Transverse colon (tissue), 4 donors: Measurements from ENCODE around the gene MYO7A. TPM values are rescaled to one million over a fixed set of nuclear protein-coding genes. Genes with fewer than 3 reads are reported as not detected.
A peak's percentile ranks its signal among the peaks of the same experiment; 100 is the strongest.

ENCODE experiments used
- DNase-seq: peaks from one replicate; pipeline ENCODE4 v3.0.0-alpha.2; 2019
- H3K27ac ChIP-seq, 4 donors: fragments of 200-600 bp; sonication (generic); 2 replicates each; pipeline ENCODE4 v1.5.1; 2016 to 2018; ENCODE audit warnings: inconsistent platforms in 4 of 4
- H3K27me3 ChIP-seq: fragments of 200-600 bp; sonication (generic); 2 replicates; pipeline ENCODE4 v1.5.1; 2017; ENCODE audit warnings: inconsistent platforms
- H3K36me3 ChIP-seq, 4 donors: fragments of 200-600 bp; sonication (generic); 2 replicates each; pipeline ENCODE4 v1.5.1; 2017 to 2019; ENCODE audit warnings: inconsistent platforms in 4 of 4
- H3K4me1 ChIP-seq, 4 donors: fragments of 200-600 bp; sonication (generic); 2 replicates each; pipeline ENCODE4 v1.5.1; 2017 to 2020; ENCODE audit warnings: inconsistent platforms in 4 of 4
- H3K4me3 ChIP-seq, 4 donors: fragments of 200-600 bp; sonication (generic); 1 replicate in 1 of 4; 2 replicates in 3 of 4; pipeline versions ENCODE4 v1.5.1 to v1.6.1; 2017 to 2019; ENCODE audit warnings: inconsistent platforms in 4 of 4
- H3K9me3 ChIP-seq, 2 donors: fragments of 200-600 bp; sonication (generic); 2 replicates each; pipeline ENCODE4 v1.5.1; 2017 to 2019; ENCODE audit warnings: inconsistent platforms in 2 of 2
- EP300 ChIP-seq: sonication (generic); formaldehyde crosslinking; IDR thresholded peaks from one replicate; pipeline ENCODE4 v1.6.1; 2017; ENCODE audit warnings: antibody characterized with exemption, low read depth
- POLR2A ChIP-seq: fragments of 450-650 bp; IDR thresholded peaks from one replicate; pipeline ENCODE4 v1.6.1; 2016; ENCODE audit warnings: antibody characterized with exemption, mild to moderate bottlenecking, moderate library complexity
- POLR2AphosphoS5 ChIP-seq, 3 donors: sonication (generic); formaldehyde crosslinking; IDR thresholded peaks; one replicate each; pipeline ENCODE4 v1.6.1; 2016; ENCODE audit warnings: antibody characterized with exemption in 3 of 3
- WGBS, 2 donors: methylation state at CpG; one replicate each; pipeline ENCODE4 v1.1.5; 2018; ENCODE audit warnings: low coverage in 1 of 2; 5-methylcytosine and 5-hydroxymethylcytosine counted together
- in situ Hi-C, 4 donors: fragments of 200-750 bp; cut with MboI; loops; one replicate each; pipeline versions ENCODE4 v1.15.0 to v1.15.1; 2017; ENCODE audit warnings: low sequenced_read_pairs in 3 of 4, low pct_ligation_motif_present in 1 of 4, low pct_unique_long_range_greater_than_20kb in 1 of 4
- intact Hi-C: fragments of 100-400 bp; cut with DNase I; formaldehyde crosslinking; loops from one replicate; pipeline ENCODE4 v1.15.1; 2023; ENCODE audit warnings: low total_unique reads
- total RNA-seq, 4 donors: library from RNA; depleted of rRNA; stranded (reverse); fragments of >200 nt; gene quantifications; one replicate each; pipeline ENCODE4 v1.1.0, GENCODE V29; 2016
- TF ChIP-seq, protein P1 (sequence below), 5 experiments: fragments of 200-600 bp in 3 of 5; fragments of 450-650 bp in 2 of 5; sonication (generic) in 3 of 5; IDR thresholded peaks; 1 replicate in 2 of 5; 2 replicates in 3 of 5; pipeline ENCODE4 v1.5.1; 2016 to 2017; ENCODE audit warnings: antibody characterized with exemption in 5 of 5, inconsistent platforms in 3 of 5, mild to moderate bottlenecking in 2 of 5, moderate library complexity in 1 of 5

Gene MYO7A
- total RNA-seq, 4 donors from 2014 or later, result 4.6 to 11.2 (median 5.5) TPM

DNA sequence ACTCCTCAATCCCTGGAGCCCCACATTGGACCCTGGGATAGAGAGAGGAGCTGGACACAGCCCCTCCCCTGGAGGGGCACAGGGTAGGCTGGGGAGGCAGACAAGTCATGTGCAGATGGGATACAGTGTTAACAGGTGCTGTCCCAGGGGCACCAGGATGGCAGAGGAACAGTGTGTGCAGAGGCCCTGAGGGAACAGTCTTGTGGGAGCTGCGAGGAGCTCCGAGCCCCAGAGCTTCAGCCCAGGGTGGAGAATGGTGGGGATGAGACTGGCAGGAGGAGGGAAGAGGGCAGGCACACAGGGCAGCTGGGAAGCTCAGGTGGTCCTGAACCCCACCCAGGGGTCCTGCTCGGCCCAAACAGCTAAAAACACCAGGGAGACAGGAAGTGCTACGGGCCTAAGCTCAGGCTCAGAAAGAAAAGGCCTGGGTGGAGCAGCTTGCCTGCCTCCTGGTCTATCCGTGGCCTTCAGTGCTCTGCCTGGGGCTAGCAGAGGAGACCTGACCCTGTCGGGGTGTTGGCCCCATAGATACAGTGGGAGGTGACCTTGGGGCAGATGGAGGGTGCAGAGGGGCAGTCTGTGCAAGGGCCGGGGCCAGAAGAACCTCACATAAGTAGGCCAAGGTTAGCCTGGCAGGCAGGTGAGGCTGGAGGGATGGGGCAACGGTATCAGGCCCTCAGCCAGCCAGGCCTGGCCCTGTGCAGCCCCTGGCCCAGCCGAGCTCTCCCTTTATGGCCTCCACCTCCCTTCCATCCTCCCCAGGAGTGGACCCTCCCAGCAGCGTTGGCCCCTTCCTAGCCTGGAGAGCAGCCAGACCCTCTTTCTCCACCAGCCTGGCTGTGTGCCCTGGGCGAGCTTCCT lies 45.8 kb upstream of the MYO7A start:
- in situ Hi-C loops, result loop anchor here in 1 of 4 donors (5.0 kb wide), 1 partner anchor 35 kb away; no protein-coding TSS in a partner anchor

DNA sequence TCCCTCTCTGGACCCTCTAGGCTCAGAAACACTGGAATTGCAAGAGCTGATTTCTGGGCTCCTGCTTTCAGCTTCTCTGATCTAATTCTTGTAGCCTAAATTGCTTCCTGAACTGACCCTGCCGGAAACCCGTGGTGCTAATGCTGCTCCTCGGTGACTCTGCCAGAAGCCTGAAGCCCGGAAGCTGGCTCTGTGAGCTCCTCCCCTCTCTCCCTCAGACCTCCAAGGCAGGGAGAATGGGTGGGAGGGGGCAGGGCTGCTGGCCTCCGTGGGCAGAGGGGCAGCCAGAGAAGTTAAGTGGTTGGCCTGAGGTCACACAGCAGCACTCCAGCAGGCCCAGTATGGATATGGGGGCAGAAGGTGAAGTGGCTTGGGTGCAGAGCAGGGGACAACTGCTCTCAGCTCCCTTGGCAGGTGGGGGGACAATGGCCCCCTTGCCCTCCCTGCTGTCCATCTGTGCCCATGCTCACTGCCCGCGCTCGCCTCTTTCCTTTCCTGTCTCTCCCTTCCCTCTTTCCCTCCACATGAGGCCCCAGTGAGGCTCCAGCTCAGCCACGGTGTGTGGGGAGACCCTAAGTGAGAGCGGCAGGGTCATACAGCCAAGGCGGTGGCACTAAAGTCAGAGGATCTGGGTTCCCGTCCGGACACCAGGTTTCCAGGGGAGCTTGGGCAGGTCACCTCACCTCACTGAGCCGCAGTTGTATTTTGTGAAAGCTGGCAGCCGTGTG lies 45.0 kb upstream of the MYO7A start:
- in situ Hi-C loops, result loop anchor here in 1 of 4 donors (5.0 kb wide), 1 partner anchor 36 kb away; no protein-coding TSS in a partner anchor
- no peak overlapping the region for H3K4me3 ChIP-seq
- TF ChIP-seq, protein P1, sequence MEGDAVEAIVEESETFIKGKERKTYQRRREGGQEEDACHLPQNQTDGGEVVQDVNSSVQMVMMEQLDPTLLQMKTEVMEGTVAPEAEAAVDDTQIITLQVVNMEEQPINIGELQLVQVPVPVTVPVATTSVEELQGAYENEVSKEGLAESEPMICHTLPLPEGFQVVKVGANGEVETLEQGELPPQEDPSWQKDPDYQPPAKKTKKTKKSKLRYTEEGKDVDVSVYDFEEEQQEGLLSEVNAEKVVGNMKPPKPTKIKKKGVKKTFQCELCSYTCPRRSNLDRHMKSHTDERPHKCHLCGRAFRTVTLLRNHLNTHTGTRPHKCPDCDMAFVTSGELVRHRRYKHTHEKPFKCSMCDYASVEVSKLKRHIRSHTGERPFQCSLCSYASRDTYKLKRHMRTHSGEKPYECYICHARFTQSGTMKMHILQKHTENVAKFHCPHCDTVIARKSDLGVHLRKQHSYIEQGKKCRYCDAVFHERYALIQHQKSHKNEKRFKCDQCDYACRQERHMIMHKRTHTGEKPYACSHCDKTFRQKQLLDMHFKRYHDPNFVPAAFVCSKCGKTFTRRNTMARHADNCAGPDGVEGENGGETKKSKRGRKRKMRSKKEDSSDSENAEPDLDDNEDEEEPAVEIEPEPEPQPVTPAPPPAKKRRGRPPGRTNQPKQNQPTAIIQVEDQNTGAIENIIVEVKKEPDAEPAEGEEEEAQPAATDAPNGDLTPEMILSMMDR (IDR thresholded peaks at IDR 0.05), result no peak
- no peak for TF ChIP-seq POLR2A
- TF ChIP-seq EP300, result no peak
- TF ChIP-seq POLR2AphosphoS5 (IDR thresholded peaks at IDR 0.05), result no peak

More for the DNA sequence above, 45.8 kb upstream of the MYO7A start:
- H3K27me3 ChIP-seq, result no peaks in the 10 kb centered on the region
- DNase-seq, result peak; percentile 20
- no peaks in the 10 kb centered on the region for H3K9me3 ChIP-seq
- H3K4me3 ChIP-seq, result no peak overlapping the region
- H3K27ac ChIP-seq, result peak overlapping the region; percentile 81 to 94 (median 88)
- WGBS, 2 donors, result 38 to 60% methylated on average over 3 to 11 of the region's 11 CpGs
- no peaks in the 10 kb centered on the region for H3K36me3 ChIP-seq
- intact Hi-C loops, result no loop called here
- H3K4me1 ChIP-seq, result peaks cover 30 to 70% (median 52%) of the 10 kb centered on the region in 4 donors
- TF ChIP-seq POLR2A, result no peak
- no peak for TF ChIP-seq EP300
- TF ChIP-seq, protein P1 (IDR thresholded peaks at IDR 0.05), result no peak
- TF ChIP-seq POLR2AphosphoS5 (IDR thresholded peaks at IDR 0.05), result no peak

DNA sequence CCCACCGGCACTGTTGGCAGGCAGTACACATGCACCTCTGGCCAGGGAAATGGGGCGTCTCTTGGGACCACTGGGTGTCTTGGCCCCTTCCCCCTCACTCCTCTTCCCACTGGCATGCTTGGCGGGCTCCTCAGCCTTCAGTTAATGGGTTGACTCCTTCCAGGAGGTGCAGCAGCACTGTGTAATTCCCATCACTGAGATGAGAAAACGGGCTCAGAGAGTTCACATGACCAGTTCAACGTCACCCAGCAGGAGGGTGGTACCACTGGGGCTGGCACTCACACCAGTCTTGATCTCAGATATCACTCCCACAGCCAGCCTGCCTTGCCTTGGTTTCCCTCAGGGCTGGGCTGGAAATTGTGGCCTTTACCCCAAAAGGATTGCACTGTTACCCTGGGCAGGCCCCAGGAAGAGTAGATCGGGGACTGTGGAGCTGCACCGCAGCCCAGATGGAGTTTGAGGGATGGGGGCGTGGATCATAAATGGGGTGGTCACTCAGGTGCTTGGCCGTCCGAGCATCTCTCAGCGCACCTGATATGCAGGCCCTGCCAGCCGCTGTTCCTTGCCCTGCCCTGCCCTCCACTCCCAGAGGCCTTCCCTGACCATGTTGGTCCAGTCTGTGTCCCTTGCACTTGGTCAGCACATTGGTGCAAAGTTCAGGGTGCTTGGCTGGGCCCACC lies 44.3 kb upstream of the MYO7A start:
- 67 to 92% methylated on average over 3 to 12 of the region's 12 CpGs for WGBS, 2 donors
- in situ Hi-C loops, result loop anchor here in 1 of 4 donors (5.0 kb wide), 1 partner anchor 36 kb away; no protein-coding TSS in a partner anchor
- TF ChIP-seq POLR2A (no peak), POLR2AphosphoS5 (IDR thresholded peaks at IDR 0.05) (no peak), EP300 (no peak)
- TF ChIP-seq, protein P1 (IDR thresholded peaks at IDR 0.05), result no peak

More for the DNA sequence above, 45.0 kb upstream of the MYO7A start:
- peak; percentile 69 for DNase-seq
- intact Hi-C loops, result no loop called here
- 67% methylated on average over 15 of the region's 15 CpGs; no CpG with 5 or more reads in 1 of the 2 donors for WGBS, 2 donors
- H3K36me3 ChIP-seq, result no peaks in the 10 kb centered on the region
- H3K4me1 ChIP-seq, result peaks cover 38 to 78% (median 60%) of the 10 kb centered on the region in 4 donors
- H3K27me3 ChIP-seq, result no peaks in the 10 kb centered on the region
- H3K27ac ChIP-seq, result peak overlapping the region; percentile 81 to 94 (median 88)
- H3K9me3 ChIP-seq, result no peaks in the 10 kb centered on the region

More for the DNA sequence above, 44.3 kb upstream of the MYO7A start:
- H3K4me3 ChIP-seq, result no peak overlapping the region
- no peaks in the 10 kb centered on the region for H3K9me3 ChIP-seq
- DNase-seq, result peak; percentile 7
- no peaks in the 10 kb centered on the region for H3K27me3 ChIP-seq
- H3K27ac ChIP-seq, result peak overlapping the region; percentile 83 to 94 (median 94)
- H3K4me1 ChIP-seq, result peaks cover 43 to 84% (median 67%) of the 10 kb centered on the region in 4 donors
- intact Hi-C loops, result no loop called here
- no peaks in the 10 kb centered on the region for H3K36me3 ChIP-seq
